Measurements from ENCODE around the gene TNFRSF14.
"Not testable (repeated sequence)": the region's sequence is repeated elsewhere in the genome, so short reads cannot be mapped to it uniquely, and the experiment has no call there.

Gene TNFRSF14

GRCh38 chr1:2554621-2555387 lies 1.4 kb upstream of the TNFRSF14 start:
- DNase-seq, result peak; percentile 45

- peak; percentile 75 for DNase-seq
Observed at GRCh38 chr1:2555634-2556276, 416 bp upstream of the TNFRSF14 start.

GRCh38 chr1:2556678-2557481 lies 709 bp downstream of the TNFRSF14 start:
- peak; percentile 34 for DNase-seq

GRCh38 chr1:2557482-2558400 lies 1.6 kb downstream of the TNFRSF14 start:
- no peak for DNase-seq

GRCh38 chr1:2558420-2558819 lies 2.2 kb downstream of the TNFRSF14 start:
- no peak for DNase-seq

- DNase-seq, result no peak
Observed at GRCh38 chr1:2558861-2559260, 2.7 kb downstream of the TNFRSF14 start.

- DNase-seq, result no peak
Observed at GRCh38 chr1:2559509-2560298, 3.5 kb downstream of the TNFRSF14 start.

GRCh38 chr1:2560299-2561073 lies 4.3 kb downstream of the TNFRSF14 start:
- DNase-seq, result no peak

- DNase-seq, result no peak
Observed at GRCh38 chr1:2561446-2561845, 5.3 kb downstream of the TNFRSF14 start.

GRCh38 chr1:2561898-2562895 lies 6.0 kb downstream of the TNFRSF14 start:
- no peak for DNase-seq

- no peak for DNase-seq
Observed at GRCh38 chr1:2563205-2563604, 7.0 kb downstream of the TNFRSF14 start.

GRCh38 chr1:2564006-2564814 lies 8.0 kb downstream of the TNFRSF14 start:
- no peak for DNase-seq

- DNase-seq, result no peak
Observed at GRCh38 chr1:2564815-2565374, 8.7 kb downstream of the TNFRSF14 start.

GRCh38 chr1:2566101-2567045 lies 10.2 kb downstream of the TNFRSF14 start:
- no peak for DNase-seq

GRCh38 chr1:2567083-2567679 lies 11.0 kb downstream of the TNFRSF14 start:
- no peak for DNase-seq

- not testable (repeated sequence) for DNase-seq
Observed at GRCh38 chr1:2568187-2568816, 12.1 kb downstream of the TNFRSF14 start.

All from activated naive CD4-positive, alpha-beta T cell treated with Interleukin-2 at 50 U/mL for 16 hours (primary cell).